K562 (cell line): ENCODE data around the gene RGPD8. TPM values are rescaled to one million over a fixed set of nuclear protein-coding genes. Genes with fewer than 3 reads are reported as not detected.
"Not testable (repeated sequence)": the region's sequence is repeated elsewhere in the genome, so short reads cannot be mapped to it uniquely, and the experiment has no call there.

ENCODE experiments used
- ATAC-seq: fragments of 200-7000 bp; cut with Tn5 transposase; 3 replicates; pipeline ENCODE4 v1.9.1; 2020; ENCODE audit warnings: moderate library complexity
- BruUV-seq: library from RNA; stranded (reverse); fragments of 400-500 nt; replicated peaks from 2 replicates; lab custom pipeline; 2021; lab: Mats Ljungman, UMichigan
- CTCF ChIA-PET: fragments of 300-600 bp; formaldehyde crosslinking; extraction: SDS; loops from one replicate; lab custom pipeline; 2021; ENCODE audit warnings: low intra/inter-chr PET ratio; lab: Yijun Ruan, JAX
- POLR2A ChIA-PET: fragments of 300-600, 350-650 bp; sonication (Branson Sonifier 250); formaldehyde crosslinking; extraction: SDS; loops from one replicate; lab custom pipeline; 2021; ENCODE audit warnings: antibody characterized with exemption, inconsistent platforms; lab: Yijun Ruan, JAX
- DNase-seq, 4 experiments: peaks; one replicate each; pipeline versions ENCODE4 v3.0.0 to v3.0.0-alpha.2; 2011 to 2018; ENCODE audit warnings: low spot score in 3 of 4, mixed read lengths in 3 of 4; ENCODE audit errors: extremely low read depth in 1 of 4
- FAIRE-seq: peaks from 2 replicates; lab custom pipeline; 2011; peaks lifted over from hg19 to GRCh38; lab: Jason Lieb, UNC
- H2AFZ ChIP-seq: 2 replicates; pipeline ENCODE4 v1.6.0; 2011; ENCODE audit warnings: low read depth, low read length, control low read depth, inconsistent platforms
- H3K27ac ChIP-seq: fragments of 200-600 bp; 3 replicates; pipeline ENCODE4 v1.8.0; 2011; ENCODE audit warnings: low read depth, mild to moderate bottlenecking, control low read depth, inconsistent platforms, low read length, moderate library complexity, mixed read lengths; ENCODE audit errors: extremely low read depth
- H3K27me3 ChIP-seq, 2 experiments: fragments of 300-600 bp in 1 of 2; 2 replicates in 1 of 2; 3 replicates in 1 of 2; pipeline versions ENCODE4 v1.6.0 to v1.8.0; 2011; ENCODE audit warnings: inconsistent platforms in 2 of 2, low read length in 2 of 2, mild to moderate bottlenecking in 1 of 2, mixed read lengths in 1 of 2, moderate library complexity in 1 of 2; ENCODE audit not compliant: control insufficient read depth in 2 of 2, insufficient read depth in 2 of 2
- H3K36me3 ChIP-seq: fragments of 300-600 bp; 3 replicates; pipeline ENCODE4 v1.8.0; 2011; ENCODE audit warnings: mild to moderate bottlenecking, low read length, inconsistent platforms; ENCODE audit not compliant: control insufficient read depth, insufficient read depth
- H3K4me1 ChIP-seq, 2 experiments: fragments of 200-600 bp in 1 of 2; replicated peaks in 1 of 2; 2 replicates in 1 of 2; 3 replicates in 1 of 2; pipeline versions ENCODE4 v1.5.1 to v1.8.0; 2011; ENCODE audit warnings: inconsistent platforms in 2 of 2, low read length in 2 of 2, mild to moderate bottlenecking in 1 of 2, mixed read lengths in 1 of 2, moderate library complexity in 1 of 2; ENCODE audit not compliant: control insufficient read depth in 2 of 2, insufficient read depth in 2 of 2
- H3K4me2 ChIP-seq: 2 replicates; pipeline ENCODE4 v1.6.1; 2011; ENCODE audit warnings: low read length, control low read depth, inconsistent platforms, mixed read lengths; ENCODE audit not compliant: insufficient read depth
- H3K4me3 ChIP-seq: fragments of 200-600 bp; sonication (generic), shearing (Covaris generic); 2 replicates; pipeline ENCODE4 v1.5.1; 2016; ENCODE audit warnings: control low read depth, inconsistent platforms
- H3K79me2 ChIP-seq: fragments of 200-600 bp; 3 replicates; pipeline ENCODE4 v1.8.0; 2011; ENCODE audit warnings: low read length, inconsistent platforms; ENCODE audit not compliant: control insufficient read depth, insufficient read depth
- H3K9ac ChIP-seq, 2 experiments: 2 replicates each; pipeline versions ENCODE4 v1.6.0 to v1.6.1; 2011; ENCODE audit warnings: low read depth in 2 of 2, low read length in 2 of 2, control low read depth in 1 of 2, inconsistent platforms in 1 of 2, mild to moderate bottlenecking in 1 of 2, mixed read lengths in 1 of 2; ENCODE audit not compliant: insufficient read depth in 1 of 2
- H3K9me1 ChIP-seq: one replicate; pipeline ENCODE4 v1.6.0; 2011; ENCODE audit warnings: inconsistent platforms, mild to moderate bottlenecking, low read length, moderate library complexity; ENCODE audit not compliant: control insufficient read depth, insufficient read depth
- H3K9me3 ChIP-seq: replicated peaks from 2 replicates; pipeline ENCODE4 v1.5.1; 2011; ENCODE audit warnings: low read depth, low read length, inconsistent platforms; ENCODE audit not compliant: control insufficient read depth, insufficient read depth
- H4K20me1 ChIP-seq: replicated peaks from 2 replicates; pipeline ENCODE4 v1.6.1; 2011; ENCODE audit warnings: low read length, inconsistent platforms, mixed read lengths; ENCODE audit not compliant: control insufficient read depth, insufficient read depth
- ZNF316 ChIP-seq: fragments of 450-650 bp; IDR thresholded peaks from 2 replicates; pipeline ENCODE4 v1.6.1; 2016
- WGBS: fragments of 100-300 bp; shearing (Covaris generic); methylation state at CpG from one replicate; pipeline ENCODE4 v1.1.6; 2016; ENCODE audit warnings: low coverage, mixed read lengths; ENCODE audit not compliant: insufficient coverage; ENCODE audit errors: missing lambda C conversion rate; 5-methylcytosine and 5-hydroxymethylcytosine counted together
- in situ Hi-C: fragments of 300-500 bp; cut with MboI; formaldehyde crosslinking; loops from 4 replicates; pipeline ENCODE4 v1.15.0; 2018; ENCODE audit warnings: inconsistent platforms, mixed read lengths
- intact Hi-C: fragments of 100-400 bp; cut with micrococcal nuclease; formaldehyde crosslinking; loops from 2 replicates; pipeline ENCODE4 v1.14.2; 2022
- polyA plus RNA-seq, 8 experiments: library from polyadenylated mRNA; depleted of rRNA in 4 of 8; stranded (reverse) in 5 of 8; unstranded in 3 of 8; fragments of >200 nt; fragmentation: Nextera tagmentation in 2 of 8; fragmentation: Illumina TruSeq in 1 of 8; extraction: Ambion mirVana in 2 of 8; extraction: Trizol in 1 of 8; gene quantifications; 2 replicates each; pipeline versions ENCODE4 v1.2.1 to v1.2.3, GENCODE V29; 2011 to 2014; ENCODE audit warnings: inconsistent platforms in 1 of 8, missing spikeins in 1 of 8
- total RNA-seq, 7 experiments: library from RNA; depleted of rRNA in 6 of 7; stranded (reverse); fragments of >200 nt in 6 of 7; fragmentation: Illumina TruSeq in 2 of 7; extraction: Trizol in 2 of 7; gene quantifications; 2 replicates each; pipeline versions ENCODE4 v1.2.1 to v1.2.3, GENCODE V29; 2011 to 2021; ENCODE audit warnings: low replicate concordance in 1 of 7

RGPD8 gene
- total and polyA plus RNA-seq, 9 of the 15 experiments (the other 6 are each of a cell fraction or from before 2014, with no cell fraction given): 0.03 to 0.47 (median 0.12) TPM; not detected in 1

DNA sequence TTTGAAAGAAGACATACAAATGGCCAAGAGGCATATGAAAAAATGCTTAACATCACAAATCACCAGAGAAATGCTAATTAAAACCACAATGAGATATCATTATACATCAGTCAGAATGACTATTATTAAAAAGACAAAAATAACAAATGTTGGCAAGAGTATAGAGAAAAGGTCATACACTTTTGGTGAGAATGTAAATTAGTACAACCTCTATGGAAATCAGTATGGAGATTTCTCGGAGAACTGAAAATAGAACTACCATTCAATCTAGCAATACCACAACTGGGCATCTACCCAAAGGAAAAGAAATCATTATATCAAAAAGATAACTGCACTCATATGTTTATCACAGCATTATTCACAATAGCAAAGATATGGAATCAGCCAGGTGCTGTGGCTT is 10.8 kb upstream of the RGPD8 start:
- H3K9me1 ChIP-seq, H3K9me3 ChIP-seq, H3K4me3 ChIP-seq, H4K20me1 ChIP-seq, H3K4me1 ChIP-seq, intact Hi-C loops, H3K4me2 ChIP-seq, DNase-seq, H3K27ac ChIP-seq, ATAC-seq, H3K79me2 ChIP-seq, H3K9ac ChIP-seq, POLR2A ChIA-PET, BruUV-seq, FAIRE-seq, CTCF ChIA-PET, H3K27me3 ChIP-seq, H3K36me3 ChIP-seq, H2AFZ ChIP-seq: not testable (repeated sequence)
- in situ Hi-C loops: loop anchor here (5.0 kb wide), 1 partner anchor 1957 kb away; no protein-coding TSS in a partner anchor
- no CpG with 5 or more reads among the region's 1 CpG for WGBS

DNA sequence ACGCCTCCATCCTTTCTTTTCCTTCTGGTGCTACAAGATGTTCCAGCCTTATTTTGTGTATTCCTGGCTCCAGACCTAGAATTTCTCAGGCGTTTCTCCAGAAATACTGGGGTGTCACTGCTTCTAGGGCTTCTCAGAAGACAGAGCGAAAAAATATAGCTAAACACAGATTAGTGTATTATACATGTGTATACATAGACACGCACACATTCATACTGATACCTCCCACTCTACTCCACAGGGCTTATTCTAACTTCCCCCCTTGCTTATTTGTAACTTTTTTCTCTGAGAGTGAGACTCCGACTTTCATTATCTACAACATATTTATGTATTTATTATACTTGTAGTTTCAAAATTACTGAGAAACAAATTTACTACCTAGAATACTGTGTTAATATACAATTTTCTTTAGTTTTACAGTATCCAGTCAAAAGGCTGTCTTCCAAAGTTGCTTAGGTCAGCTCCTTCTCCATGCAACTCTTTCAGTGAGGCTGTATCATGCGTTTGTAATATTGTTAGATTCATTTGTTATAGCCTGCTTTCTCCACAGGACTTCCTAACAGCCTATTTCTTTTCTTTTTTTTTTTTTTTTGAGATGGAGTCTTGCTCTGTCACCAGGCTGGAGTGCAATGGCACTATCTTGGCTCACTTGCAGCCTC is 5.3 kb upstream of the RGPD8 start:
- not testable (repeated sequence) for H3K9ac ChIP-seq, DNase-seq, H3K9me1 ChIP-seq, H3K36me3 ChIP-seq
- WGBS: 11% methylated on average over 5 of the region's 6 CpGs
- TF ChIP-seq ZNF316: peak; percentile 28
- TF ChIP-seq, all 486 proteins: peak for 1; not testable (repeated sequence) for 485
- H4K20me1 ChIP-seq, FAIRE-seq, H2AFZ ChIP-seq, BruUV-seq, CTCF ChIA-PET, H3K9me3 ChIP-seq, H3K4me2 ChIP-seq, in situ Hi-C loops, ATAC-seq, H3K4me3 ChIP-seq, H3K79me2 ChIP-seq, H3K27me3 ChIP-seq, POLR2A ChIA-PET, intact Hi-C loops, H3K27ac ChIP-seq: not testable (repeated sequence)
- H3K4me1 ChIP-seq: peaks cover 0 to 24% of the 10 kb centered on the region in 2 experiments; a peak in 2 of 5 replicates
